Right kidney (tissue), 1 donor: ENCODE measurements around the gene TMA7B.
"Not testable (repeated sequence)": the region's sequence is repeated elsewhere in the genome, so short reads cannot be mapped to it uniquely, and the experiment has no call there.

Source experiments
- DNase-seq: peaks from one replicate; pipeline ENCODE4 v3.0.0-alpha.2; 2016

The TMA7B gene

GRCh38 chr22:39932918-39933649, 27.1 kb upstream of the TMA7B start:
- DNase-seq, result no peak

DNA sequence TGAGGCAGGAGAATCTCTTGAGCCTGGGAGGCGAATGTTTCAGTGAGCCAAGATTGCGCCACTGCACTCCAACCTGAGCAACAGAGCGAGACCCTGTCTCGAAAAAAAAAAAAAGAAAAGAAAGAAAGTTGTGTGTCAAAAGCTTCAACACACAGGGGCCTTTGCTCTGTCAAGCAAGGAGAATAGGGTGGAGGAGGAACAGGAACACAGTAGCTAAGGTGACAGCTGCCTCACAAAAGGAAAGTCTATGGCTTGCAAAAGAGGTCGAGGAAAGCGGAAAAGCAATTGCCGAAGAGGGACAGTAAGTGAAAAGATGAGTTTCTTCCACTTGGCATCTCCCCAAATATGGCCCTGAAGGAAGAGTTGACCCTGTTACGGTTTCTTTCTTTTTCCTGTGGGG, 26.5 kb upstream of the TMA7B start:
- no peak for DNase-seq

DNA sequence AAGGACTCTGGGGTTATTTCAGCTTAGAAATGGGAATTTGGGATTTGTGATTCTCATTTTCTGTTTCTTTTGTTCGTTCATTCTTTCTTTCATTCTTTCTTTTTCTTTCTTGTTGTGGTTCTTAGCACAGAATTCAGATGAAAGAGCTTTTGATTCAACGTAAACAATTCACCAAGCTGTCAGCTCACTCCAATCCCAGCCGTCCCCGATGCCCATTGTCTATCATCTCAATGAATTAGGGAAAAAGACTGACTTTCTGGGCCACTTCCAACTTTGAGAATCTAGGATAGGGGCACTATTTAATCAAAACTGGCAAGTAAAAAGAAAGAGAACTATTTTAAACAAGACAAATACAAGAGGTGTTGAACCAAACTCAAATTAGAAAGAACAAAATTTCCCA, 25.1 kb upstream of the TMA7B start:
- DNase-seq, result no peak

DNA sequence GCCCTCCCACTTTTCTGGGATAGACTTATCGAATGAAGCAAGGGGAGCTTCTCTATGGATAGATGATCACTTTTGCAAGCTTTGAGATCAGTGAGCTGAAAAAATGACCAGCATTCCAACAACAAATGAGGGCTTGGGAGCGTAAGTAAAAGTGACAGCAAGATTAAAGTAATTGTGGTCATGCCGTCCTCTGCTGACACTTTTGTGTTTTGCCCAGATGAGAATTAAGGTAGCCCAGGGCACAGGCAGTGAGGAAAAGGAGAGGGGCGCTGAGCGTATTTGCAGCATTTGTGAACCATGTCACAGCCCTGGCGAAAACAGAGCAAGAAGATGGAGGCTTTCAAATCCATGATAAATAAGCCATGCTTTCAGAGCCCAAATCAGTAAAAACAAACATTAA, 24.6 kb upstream of the TMA7B start:
- no peak for DNase-seq

DNA sequence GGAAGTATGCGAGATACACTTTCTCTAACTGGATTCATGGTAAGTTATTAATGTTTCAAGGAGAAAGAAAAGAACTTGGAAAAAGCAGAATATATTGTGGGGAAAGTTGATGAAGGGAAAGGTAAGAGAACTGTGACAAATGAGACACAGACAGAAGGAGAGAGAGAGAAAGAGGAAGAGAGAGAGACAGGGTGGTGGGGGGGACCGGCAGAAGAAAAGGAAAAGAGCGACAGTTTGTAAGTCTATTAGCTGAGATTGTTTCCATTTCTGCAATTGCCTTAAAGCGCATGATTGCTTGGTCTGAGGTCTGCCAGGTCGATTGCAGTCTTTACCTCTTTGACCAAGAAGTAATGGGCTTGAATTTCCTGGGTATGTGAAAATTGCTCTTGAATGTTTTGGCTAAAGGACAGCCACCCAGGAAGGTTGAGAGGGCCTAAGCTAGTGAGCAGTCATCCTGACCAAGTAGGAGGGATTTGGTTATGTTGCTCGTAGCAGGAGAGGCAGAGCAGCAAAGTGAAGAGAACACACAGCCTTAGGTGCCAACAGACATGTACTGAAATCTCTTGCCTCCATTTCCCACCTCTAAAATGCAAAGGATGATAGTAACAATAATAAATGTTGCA, 23.6 kb upstream of the TMA7B start:
- DNase-seq, result no peak

DNA sequence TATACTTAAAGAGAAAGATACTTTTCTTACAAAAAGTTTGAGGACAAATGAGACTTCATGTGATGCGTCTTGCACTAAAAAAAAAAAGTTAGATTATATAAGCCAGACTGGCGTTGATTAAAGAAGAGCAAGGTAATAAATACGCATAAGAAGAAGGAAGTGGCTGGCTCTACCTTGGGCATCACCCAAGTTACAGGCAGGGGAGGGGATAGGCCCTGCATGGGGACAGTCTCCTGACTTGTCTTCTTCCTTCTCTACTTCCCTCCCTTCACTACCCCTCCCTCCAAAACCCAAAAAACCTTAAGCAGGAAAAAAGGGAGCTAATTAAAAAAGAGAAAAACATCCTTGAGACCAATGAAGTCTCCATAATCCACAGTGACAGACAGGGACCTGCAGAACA, 22.3 kb upstream of the TMA7B start:
- DNase-seq, result no peak

DNA sequence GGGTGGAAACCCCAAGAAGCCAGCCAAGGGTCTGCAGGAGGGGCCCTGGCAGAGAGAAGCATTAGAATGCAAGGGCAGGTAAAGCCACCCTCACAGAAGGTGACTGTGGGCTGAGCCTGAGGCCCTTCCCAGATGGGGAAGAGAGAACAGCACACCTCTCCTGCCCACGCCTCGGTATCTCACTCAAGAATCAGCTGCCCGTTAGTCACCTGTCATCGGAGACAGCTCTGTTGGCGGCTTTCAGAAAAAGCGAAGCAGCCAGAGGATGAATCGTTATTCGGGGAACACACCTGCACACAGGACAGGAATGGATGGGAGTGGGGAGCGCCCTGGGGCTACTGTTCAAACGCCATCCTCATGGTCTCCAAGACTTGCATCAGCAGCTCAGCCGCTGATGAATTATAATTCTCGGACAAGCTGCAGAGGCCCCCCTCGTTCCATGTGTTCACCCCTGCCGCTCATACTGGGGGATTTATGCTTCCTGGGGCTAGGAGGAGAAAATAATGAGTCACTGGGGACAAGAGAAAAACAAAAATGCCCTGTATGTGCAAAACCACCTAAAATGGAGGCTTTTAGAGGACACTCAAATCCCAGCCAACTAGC, 21.6 kb upstream of the TMA7B start:
- no peak for DNase-seq

- DNase-seq, result no peak
These were observed 20.4 kb upstream of the TMA7B start for GRCh38 chr22:39939830-39940229.

DNA sequence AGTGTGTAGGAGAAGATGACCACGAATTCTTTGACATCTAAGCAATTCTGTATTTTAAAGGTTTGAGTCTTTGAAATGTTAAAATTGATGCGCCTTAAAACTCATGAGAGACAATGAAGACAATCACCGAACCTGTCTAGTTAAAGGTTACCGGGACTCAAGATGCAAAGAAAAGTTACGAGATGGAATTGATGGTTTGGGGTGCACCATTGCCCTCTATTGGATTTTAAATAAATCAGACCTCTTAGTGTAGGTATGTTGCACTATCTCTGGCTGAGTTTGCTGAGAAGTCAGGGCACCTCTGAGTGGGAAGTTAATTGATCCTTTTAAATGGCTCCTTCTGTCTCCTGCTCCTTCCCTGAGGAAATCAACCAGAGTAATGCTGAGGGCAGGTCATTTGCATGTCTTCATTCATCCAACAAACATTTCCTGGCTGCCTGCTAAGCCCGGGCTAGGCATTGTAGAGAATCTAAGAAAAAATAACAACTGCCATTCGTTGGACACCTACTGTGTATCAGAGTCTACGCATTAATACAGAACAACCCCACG, 19.4 kb upstream of the TMA7B start:
- no peak for DNase-seq

- no peak for DNase-seq
These were observed 18.6 kb upstream of the TMA7B start for GRCh38 chr22:39941601-39942000.

- no peak for DNase-seq
These were observed 17.6 kb upstream of the TMA7B start for GRCh38 chr22:39942439-39943230.

- DNase-seq, result no peak
These were observed 16.9 kb upstream of the TMA7B start for GRCh38 chr22:39943337-39943736.

GRCh38 chr22:39943953-39944872, 16.0 kb upstream of the TMA7B start:
- no peak for DNase-seq

GRCh38 chr22:39946126-39946502, 14.1 kb upstream of the TMA7B start:
- DNase-seq, result no peak

GRCh38 chr22:39946503-39947219, 13.5 kb upstream of the TMA7B start:
- no peak for DNase-seq

DNA sequence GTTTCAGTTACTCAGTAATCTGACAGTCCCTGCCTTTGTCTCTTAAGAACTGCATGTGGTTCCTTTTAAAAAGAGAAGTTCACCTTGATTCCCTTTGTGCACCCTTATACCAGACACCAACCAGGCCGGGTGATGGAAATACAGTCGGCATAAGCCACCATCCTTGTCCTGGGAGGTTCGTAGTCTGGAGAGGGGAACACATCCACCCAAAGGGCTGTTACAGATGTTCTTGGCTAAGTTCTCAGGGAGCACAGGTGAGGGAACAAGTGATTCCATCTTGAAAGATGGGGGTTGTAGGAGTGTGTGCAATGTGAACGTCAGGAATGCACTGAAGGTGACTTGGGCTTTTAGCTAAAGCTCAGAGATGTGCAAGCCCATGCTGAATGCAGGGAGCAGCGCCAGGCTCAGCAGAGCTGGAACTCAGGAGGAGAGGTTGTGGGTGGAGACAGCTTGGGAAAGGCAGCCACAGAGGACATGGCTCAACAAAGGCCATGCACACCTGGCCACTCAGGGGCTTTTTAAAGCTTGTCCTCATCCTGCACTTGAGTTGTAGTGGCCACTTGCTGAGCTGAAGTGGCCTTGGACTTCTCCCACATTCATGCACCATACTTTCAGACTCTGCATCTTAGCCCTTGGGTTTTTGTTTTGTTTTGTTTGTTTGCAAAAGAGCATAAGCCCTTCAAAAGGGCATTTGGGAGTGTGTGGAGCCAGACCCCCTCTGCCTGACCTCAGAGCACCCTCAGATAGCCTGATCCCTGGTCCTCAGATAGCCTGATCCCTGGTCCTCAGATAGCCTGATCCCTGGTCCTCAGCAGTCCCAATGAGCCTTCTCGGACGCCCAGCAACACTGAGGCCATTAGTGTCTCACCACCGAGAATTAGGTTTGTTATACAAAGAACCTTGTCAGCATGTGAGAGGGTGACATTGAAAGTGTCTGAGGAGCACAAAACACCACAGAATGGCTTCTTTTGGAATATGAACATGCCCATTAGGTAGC, 12.7 kb upstream of the TMA7B start:
- no peak for DNase-seq

GRCh38 chr22:39949964-39950737, 10.0 kb upstream of the TMA7B start:
- DNase-seq, result no peak

- DNase-seq, result not testable (repeated sequence)
These were observed 8.4 kb upstream of the TMA7B start for GRCh38 chr22:39951603-39952293.
